Measurements from ENCODE around the gene SUSD6. TPM values are rescaled to one million over a fixed set of nuclear protein-coding genes. Genes with fewer than 3 reads are reported as not detected.
"Not testable (repeated sequence)": the region's sequence is repeated elsewhere in the genome, so short reads cannot be mapped to it uniquely, and the experiment has no call there.

SUSD6 gene
- total RNA-seq, 1 experiment from 2014 or later, result 1.4 TPM

- peak; percentile 16 for DNase-seq (ENCODE audit: low spot score)
- in situ Hi-C loops (cut with HindIII; ENCODE audit: low sequenced_read_pairs), result no loop called here
Measured at GRCh38 chr14:69719501-69719951, 108.1 kb downstream of the SUSD6 start.

GRCh38 chr14:69720912-69721311 lies 109.5 kb downstream of the SUSD6 start:
- peak; percentile 78 for DNase-seq (ENCODE audit: low spot score)
- in situ Hi-C loops (cut with HindIII; ENCODE audit: low sequenced_read_pairs), result no loop called here

GRCh38 chr14:69726761-69727511 lies 115.5 kb downstream of the SUSD6 start:
- in situ Hi-C loops (cut with HindIII; ENCODE audit: low sequenced_read_pairs), result no loop called here
- peak; percentile 84 for DNase-seq (ENCODE audit: low spot score)

- DNase-seq (ENCODE audit: low spot score), result no peak
- in situ Hi-C loops (cut with HindIII; ENCODE audit: low sequenced_read_pairs), result no loop called here
Measured at GRCh38 chr14:69727860-69728259, 116.5 kb downstream of the SUSD6 start.

- in situ Hi-C loops (cut with HindIII; ENCODE audit: low sequenced_read_pairs); DNase-seq (ENCODE audit: low spot score): not testable (repeated sequence)
Measured at GRCh38 chr14:69731919-69732598, 120.7 kb downstream of the SUSD6 start.

- DNase-seq (ENCODE audit: low spot score); in situ Hi-C loops (cut with HindIII; ENCODE audit: low sequenced_read_pairs): not testable (repeated sequence)
Measured at GRCh38 chr14:69736405-69736804, 125.0 kb downstream of the SUSD6 start.

- in situ Hi-C loops (cut with HindIII; ENCODE audit: low sequenced_read_pairs), result no loop called here
- DNase-seq (ENCODE audit: low spot score), result no peak
Measured at GRCh38 chr14:69741055-69741454, 129.7 kb downstream of the SUSD6 start.

GRCh38 chr14:69749956-69750355 lies 138.6 kb downstream of the SUSD6 start:
- in situ Hi-C loops (cut with HindIII; ENCODE audit: low sequenced_read_pairs), result no loop called here
- DNase-seq (ENCODE audit: low spot score), result no peak

GRCh38 chr14:69750495-69750894 lies 139.1 kb downstream of the SUSD6 start:
- in situ Hi-C loops (cut with HindIII; ENCODE audit: low sequenced_read_pairs), result no loop called here
- no peak for DNase-seq (ENCODE audit: low spot score)

- DNase-seq (ENCODE audit: low spot score), result no peak
Measured at GRCh38 chr14:69752773-69753172, 141.4 kb downstream of the SUSD6 start.

GRCh38 chr14:69753860-69754259 lies 142.5 kb downstream of the SUSD6 start:
- no peak for DNase-seq (ENCODE audit: low spot score)
- in situ Hi-C loops (cut with HindIII; ENCODE audit: low sequenced_read_pairs), result no loop called here

More at GRCh38 chr14:69752773-69753172, 141.4 kb downstream of the SUSD6 start:
- in situ Hi-C loops (cut with HindIII; ENCODE audit: low sequenced_read_pairs), result no loop called here

- in situ Hi-C loops (cut with HindIII; ENCODE audit: low sequenced_read_pairs), result no loop called here
- no peak for DNase-seq (ENCODE audit: low spot score)
Measured at GRCh38 chr14:69754487-69754886, 143.1 kb downstream of the SUSD6 start.

GRCh38 chr14:69755296-69755695 lies 143.9 kb downstream of the SUSD6 start:
- in situ Hi-C loops (cut with HindIII; ENCODE audit: low sequenced_read_pairs), result no loop called here
- no peak for DNase-seq (ENCODE audit: low spot score)

- DNase-seq (ENCODE audit: low spot score), result no peak
- in situ Hi-C loops (cut with HindIII; ENCODE audit: low sequenced_read_pairs), result no loop called here
Measured at GRCh38 chr14:69755784-69756183, 144.4 kb downstream of the SUSD6 start.

GRCh38 chr14:69756298-69756697 lies 144.9 kb downstream of the SUSD6 start:
- in situ Hi-C loops (cut with HindIII; ENCODE audit: low sequenced_read_pairs), result no loop called here
- no peak for DNase-seq (ENCODE audit: low spot score)

GRCh38 chr14:69760810-69761209 lies 149.4 kb downstream of the SUSD6 start:
- DNase-seq (ENCODE audit: low spot score), result no peak
- in situ Hi-C loops (cut with HindIII; ENCODE audit: low sequenced_read_pairs), result no loop called here

- in situ Hi-C loops (cut with HindIII; ENCODE audit: low sequenced_read_pairs), result no loop called here
- no peak for DNase-seq (ENCODE audit: low spot score)
Measured at GRCh38 chr14:69763761-69764510, 152.5 kb downstream of the SUSD6 start.

Data from G401 (cell line).